GM12878 (cell line): ENCODE data around the gene SIL1. TPM values are rescaled to one million over a fixed set of nuclear protein-coding genes. Genes with fewer than 3 reads are reported as not detected.

Experiments used
- ATAC-seq: fragments of 200-7000 bp; cut with Tn5 transposase; 3 replicates; pipeline ENCODE4 v1.9.1; 2020; ENCODE audit warnings: mild to moderate bottlenecking, moderate library complexity
- BruUV-seq: library from RNA; stranded (reverse); fragments of 400-500 nt; replicated peaks from 2 replicates; lab custom pipeline; 2021; lab: Mats Ljungman, UMichigan
- CTCF ChIA-PET: fragments of 300-600 bp; sonication (Branson Sonifier 250); formaldehyde crosslinking; extraction: SDS; loops from one replicate; lab custom pipeline; 2021; ENCODE audit warnings: inconsistent platforms; lab: Yijun Ruan, JAX
- POLR2A ChIA-PET: fragments of 350-600 bp; formaldehyde crosslinking; extraction: SDS; loops from one replicate; lab custom pipeline; 2021; ENCODE audit warnings: inconsistent platforms; lab: Charles Lee
- RAD21 ChIA-PET: fragments of 300-600 bp; sonication (Branson Sonifier 250); formaldehyde crosslinking; loops from one replicate; lab custom pipeline; 2023; ENCODE audit warnings: antibody characterized with exemption; ENCODE audit not compliant: unreplicated experiment; lab: Charles Lee
- SMC1A ChIA-PET: fragments of 300-600 bp; sonication (Branson Sonifier 250); formaldehyde crosslinking; loops from one replicate; lab custom pipeline; 2023; ENCODE audit not compliant: unreplicated experiment, uncharacterized antibody; lab: Charles Lee
- DNase-seq: peaks from one replicate; pipeline ENCODE4 v3.0.0-alpha.2; 2011; ENCODE audit warnings: low read depth, low spot score
- FAIRE-seq: peaks from 3 replicates; lab custom pipeline; 2011; peaks lifted over from hg19 to GRCh38; lab: Jason Lieb, UNC
- H2AFZ ChIP-seq: 2 replicates; pipeline ENCODE4 v1.6.0; 2011; ENCODE audit warnings: low read depth, low read length, control low read depth; ENCODE audit not compliant: control insufficient read depth
- H3K27ac ChIP-seq: 2 replicates; pipeline ENCODE4 v1.5.1; 2011; ENCODE audit warnings: control low read depth; ENCODE audit not compliant: control insufficient read depth, insufficient read depth
- H3K27me3 ChIP-seq, 2 experiments: replicated peaks in 1 of 2; 2 replicates each; pipeline versions ENCODE4 v1.6.0 to v1.6.1; 2011; ENCODE audit warnings: low read length in 1 of 2; ENCODE audit not compliant: control insufficient read depth in 2 of 2, insufficient read depth in 2 of 2
- H3K36me3 ChIP-seq, 2 experiments: 2 replicates each; pipeline ENCODE4 v1.5.1; 2011; ENCODE audit warnings: low read length in 1 of 2; ENCODE audit not compliant: control insufficient read depth in 2 of 2, insufficient read depth in 2 of 2
- H3K4me1 ChIP-seq: 2 replicates; pipeline ENCODE4 v1.6.1; 2011; ENCODE audit warnings: mild to moderate bottlenecking, low read length, moderate library complexity, mixed read lengths; ENCODE audit not compliant: control insufficient read depth, insufficient read depth
- H3K4me2 ChIP-seq: 2 replicates; pipeline ENCODE4 v1.6.0; 2011; ENCODE audit warnings: control low read depth; ENCODE audit not compliant: control insufficient read depth, insufficient read depth
- H3K4me3 ChIP-seq: fragments of 200-600 bp; sonication (generic); 2 replicates; pipeline ENCODE4 v1.5.1; 2016
- H3K79me2 ChIP-seq: 2 replicates; pipeline ENCODE4 v1.6.0; 2011; ENCODE audit warnings: low read length; ENCODE audit not compliant: control insufficient read depth, insufficient read depth
- H3K9ac ChIP-seq: 2 replicates; pipeline ENCODE4 v1.8.0; 2011; ENCODE audit warnings: low read length, control low read depth, mixed read lengths; ENCODE audit not compliant: control insufficient read depth, insufficient read depth
- H3K9me3 ChIP-seq: replicated peaks from 3 replicates; pipeline ENCODE4 v1.5.1; 2011; ENCODE audit warnings: mild to moderate bottlenecking, low read length; ENCODE audit not compliant: control insufficient read depth, insufficient read depth
- H4K20me1 ChIP-seq: 2 replicates; pipeline ENCODE4 v1.6.0; 2011; ENCODE audit not compliant: control insufficient read depth, insufficient read depth
- BHLHE40 ChIP-seq, 2 experiments: fragments of 450-650 bp in 1 of 2; IDR thresholded peaks; 2 replicates each; pipeline ENCODE4 v1.6.1; 2011 to 2017; ENCODE audit warnings: low read depth in 2 of 2, borderline replicate concordance in 1 of 2, improper control_type of control experiment in 1 of 2, low read length in 1 of 2, mild to moderate bottlenecking in 1 of 2
- CHD1 ChIP-seq: IDR thresholded peaks from 2 replicates; pipeline ENCODE4 v1.6.1; 2012; ENCODE audit warnings: low read depth, low read length, improper control_type of control experiment
- EZH2 ChIP-seq: IDR thresholded peaks from 2 replicates; pipeline ENCODE4 v1.6.1; 2012; ENCODE audit warnings: low read depth, mild to moderate bottlenecking, control low read depth, inconsistent platforms, low read length, borderline replicate concordance; ENCODE audit not compliant: control insufficient read depth
- FOS ChIP-seq: IDR thresholded peaks from 3 replicates; pipeline ENCODE4 v1.6.1; 2011; ENCODE audit warnings: borderline replicate concordance; ENCODE audit not compliant: insufficient read length; ENCODE audit errors: extremely low read depth
- IKZF1 ChIP-seq: fragments of 450-650 bp; conservative IDR thresholded peaks from 2 replicates; pipeline ENCODE4 v1.6.1; 2017; ENCODE audit warnings: antibody characterized with exemption, mild to moderate bottlenecking
- JUNB ChIP-seq: IDR thresholded peaks from 2 replicates; pipeline ENCODE4 v1.6.1; 2016; ENCODE audit warnings: antibody characterized with exemption, mild to moderate bottlenecking
- KAT2A ChIP-seq: conservative IDR thresholded peaks from 2 replicates; pipeline ENCODE4 v1.6.1; 2011; ENCODE audit warnings: low read depth, low read length; ENCODE audit not compliant: control insufficient read depth
- KDM1A ChIP-seq: fragments of 200-600 bp; sonication (generic); IDR thresholded peaks from 2 replicates; pipeline ENCODE4 v1.6.1; 2016; ENCODE audit warnings: borderline replicate concordance
- MEF2A ChIP-seq: IDR thresholded peaks from 2 replicates; pipeline ENCODE4 v1.6.1; 2011; ENCODE audit warnings: low read depth, mild to moderate bottlenecking, low read length, moderate library complexity; ENCODE audit not compliant: insufficient read depth
- MEF2B ChIP-seq: fragments of 450-650 bp; IDR thresholded peaks from 2 replicates; pipeline ENCODE4 v1.6.1; 2018; ENCODE audit warnings: mild to moderate bottlenecking, moderate library complexity; ENCODE audit not compliant: partially characterized antibody, poor library complexity, severe bottlenecking
- MTA3 ChIP-seq: IDR thresholded peaks from 2 replicates; pipeline ENCODE4 v1.6.1; 2012; ENCODE audit warnings: low read length, inconsistent platforms, borderline replicate concordance
- MXI1 ChIP-seq: fragments of 150-350 bp; IDR thresholded peaks from 2 replicates; pipeline ENCODE4 v1.6.1; 2011; ENCODE audit warnings: low read depth, mild to moderate bottlenecking, inconsistent platforms, low read length, improper control_type of control experiment
- NFIC ChIP-seq: IDR thresholded peaks from 2 replicates; pipeline ENCODE4 v1.6.1; 2012; ENCODE audit warnings: low read depth, mild to moderate bottlenecking, inconsistent platforms, low read length, moderate library complexity
- NFYB ChIP-seq: IDR thresholded peaks from 2 replicates; pipeline ENCODE4 v1.6.1; 2011; ENCODE audit warnings: low read depth, mild to moderate bottlenecking, low read length, improper control_type of control experiment, moderate library complexity; ENCODE audit not compliant: insufficient read depth
- NRF1 ChIP-seq: conservative IDR thresholded peaks from 2 replicates; pipeline ENCODE4 v1.6.1; 2011; ENCODE audit warnings: mild to moderate bottlenecking, low read depth, low read length, improper control_type of control experiment
- PAX5 ChIP-seq: IDR thresholded peaks from 2 replicates; pipeline ENCODE4 v1.6.1; 2011; ENCODE audit warnings: low read depth, low read length, borderline replicate concordance
- PAX8 ChIP-seq: fragments of 450-650 bp; IDR thresholded peaks from 2 replicates; pipeline ENCODE4 v1.6.1; 2017; ENCODE audit warnings: mild to moderate bottlenecking, moderate library complexity
- SP1 ChIP-seq: IDR thresholded peaks from one replicate; pipeline ENCODE4 v1.6.1; 2011; ENCODE audit warnings: low read depth, low read length
- SPI1 ChIP-seq: IDR thresholded peaks from 2 replicates; pipeline ENCODE4 v1.6.1; 2011; ENCODE audit warnings: low read depth, mild to moderate bottlenecking, low read length, moderate library complexity, borderline replicate concordance; ENCODE audit not compliant: insufficient read depth
- SRF ChIP-seq, 2 experiments: IDR thresholded peaks; 2 replicates each; pipeline ENCODE4 v1.6.1; 2011; ENCODE audit warnings: low read depth in 2 of 2, low read length in 2 of 2, mild to moderate bottlenecking in 1 of 2, moderate library complexity in 1 of 2
- ZNF207 ChIP-seq: fragments of 450-650 bp; IDR thresholded peaks from 2 replicates; pipeline ENCODE4 v1.6.1; 2014; ENCODE audit warnings: antibody characterized with exemption, mild to moderate bottlenecking, borderline replicate concordance
- ZZZ3 ChIP-seq: IDR thresholded peaks from 2 replicates; pipeline ENCODE4 v1.6.1; 2011; ENCODE audit warnings: low read depth; ENCODE audit not compliant: control insufficient read depth, insufficient read length
- WGBS: methylation state at CpG from one replicate; pipeline ENCODE4 v1.1.6; 2016; ENCODE audit warnings: low lambda C conversion rate; ENCODE audit not compliant: insufficient replicate concordance, insufficient coverage; ENCODE audit errors: missing lambda C conversion rate; 5-methylcytosine and 5-hydroxymethylcytosine counted together
- in situ Hi-C: fragments of 300-500 bp; cut with MboI; formaldehyde crosslinking; loops from 9 replicates; pipeline ENCODE4 v1.14.3; 2018; ENCODE audit warnings: mixed read lengths
- intact Hi-C: fragments of 100-400 bp; cut with micrococcal nuclease; formaldehyde crosslinking; loops from one replicate; pipeline ENCODE4 v1.14.2; 2022; ENCODE audit not compliant: unreplicated experiment
- polyA plus RNA-seq, 11 experiments: library from polyadenylated mRNA; depleted of rRNA in 4 of 11; unstranded in 6 of 11; stranded (reverse) in 5 of 11; fragments of >200 nt; fragmentation: Nextera tagmentation in 4 of 11; fragmentation: Illumina TruSeq in 1 of 11; extraction: Ambion mirVana in 4 of 11; extraction: Trizol in 1 of 11; gene quantifications; 1 replicate in 1 of 11; 2 replicates in 10 of 11; pipeline versions ENCODE4 v1.2.1 to v1.2.3, GENCODE V29; 2011 to 2016; ENCODE audit warnings: inconsistent platforms in 2 of 11, missing spikeins in 2 of 11, low read depth in 1 of 11
- total RNA-seq, 4 experiments: library from RNA; depleted of rRNA in 3 of 4; stranded (reverse); fragments of >200 nt in 3 of 4; fragmentation: Illumina TruSeq in 1 of 4; extraction: Trizol in 1 of 4; gene quantifications; 2 replicates each; pipeline versions ENCODE4 v1.2.1 to v1.2.3, GENCODE V29; 2013 to 2021
- TF ChIP-seq, protein P1 (sequence below): fragments of 450-650 bp; IDR thresholded peaks from 2 replicates; pipeline ENCODE4 v1.6.1; 2016; ENCODE audit warnings: mild to moderate bottlenecking

Gene SIL1
- total and polyA plus RNA-seq, 10 of the 15 experiments (the other 5 are each of a cell fraction or from before 2014, with no cell fraction given), result 4.1 to 49.8 (median 29.4) TPM

DNA sequence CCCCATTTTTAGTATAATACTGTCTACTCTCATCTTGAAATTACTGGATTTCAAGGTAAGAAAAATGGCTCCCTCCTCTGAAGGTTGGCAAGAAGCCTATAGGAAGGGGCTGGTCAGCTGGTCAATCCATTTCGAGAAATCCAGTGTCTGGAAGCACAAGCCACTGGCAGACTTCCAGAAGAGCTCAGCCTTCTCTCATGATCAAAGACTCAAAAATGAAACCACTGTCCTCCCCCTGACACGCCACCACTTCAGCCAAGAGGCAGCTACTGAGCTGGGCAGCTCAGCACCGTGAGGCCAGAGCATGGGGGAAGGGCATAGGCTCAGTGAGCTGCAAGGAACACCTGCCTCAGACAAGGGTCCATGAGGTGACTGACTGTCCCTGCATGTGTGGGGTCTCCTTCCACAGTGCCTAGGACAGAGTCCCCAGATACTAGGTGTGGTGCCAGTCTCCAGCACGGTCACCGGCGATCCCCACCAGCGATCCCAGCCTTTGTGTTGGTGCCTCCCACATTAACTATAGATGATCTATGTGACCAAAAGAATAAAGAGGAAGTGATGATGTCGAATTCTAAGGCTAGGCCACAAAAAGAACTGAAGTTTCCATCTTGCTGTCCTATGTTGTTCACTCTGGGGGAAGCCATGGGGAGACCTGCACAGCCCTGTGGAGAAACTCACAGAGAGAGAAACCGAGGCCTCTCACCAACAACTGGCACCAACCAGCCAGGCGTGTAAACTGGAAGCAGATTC lies 222.9 kb downstream of the SIL1 start:
- WGBS, result 85% methylated on average over 10 of the region's 10 CpGs
- POLR2A ChIA-PET, result interaction anchor here (0.6 kb wide), 1 partner anchor 217 kb away, joined by 3 read pairs; no protein-coding TSS in a partner anchor

More for the DNA sequence above, 222.9 kb downstream of the SIL1 start:
- intact Hi-C loops, result no loop called here
- ChIA-PET CTCF (interaction anchor here (0.7 kb wide), 1 partner anchor 9 kb away, joined by 3 read pairs; no protein-coding TSS in a partner anchor), RAD21 (interaction anchor here (0.9 to 1.0 kb wide), 2 partner anchors 19 to 287 kb away, joined by 3 read pairs; no protein-coding TSS in a partner anchor), SMC1A (interaction anchor here (1.2 to 2.7 kb wide), 5 partner anchors 8 to 184 kb away, joined by 3 to 12 read pairs (median 6); no protein-coding TSS in a partner anchor)
- no peak for DNase-seq
- Histone ChIP-seq H4K20me1 (no peaks in the 10 kb centered on the region), H3K36me3 (no peaks in the 10 kb centered on the region), H2AFZ (no peak overlapping the region), H3K79me2 (no peaks in the 10 kb centered on the region), H3K4me3 (no peak overlapping the region), H3K9ac (no peak overlapping the region), H3K27me3 (no peaks in the 10 kb centered on the region), H3K4me2 (no peak overlapping the region), H3K9me3 (no peaks in the 10 kb centered on the region), H3K27ac (no peak overlapping the region), H3K4me1 (peaks cover 8% of the 10 kb centered on the region)
- BruUV-seq, result no TSS peak
- FAIRE-seq, result no peak
- in situ Hi-C loops, result no loop called here
- peak; percentile 65 for ATAC-seq
- TF ChIP-seq MEF2A (no peak), IKZF1 (0 out of 2 replicates have a peak, but pooled peaks have one; percentile 16), FOS (no peak), PAX5 (no peak), ZZZ3 (no peak), SRF (IDR thresholded peaks at IDR 0.05; ENCODE audit: low read depth in 2 of 2, low read length in 2 of 2) (no peak), NFYB (no peak), SPI1 (peak; percentile 92), ZNF207 (no peak), KDM1A (no peak), KAT2A (no peak), NFIC (no peak), MEF2B (no peak), MXI1 (no peak), JUNB (no peak), MTA3 (no peak), EZH2 (no peak), NRF1 (no peak), SP1 (no peak), BHLHE40 (IDR thresholded peaks at IDR 0.05; ENCODE audit: borderline replicate concordance in 1 of 2, low read depth in 2 of 2, low read length in 1 of 2) (no peak), CHD1 (no peak), PAX8 (no peak)
- TF ChIP-seq, protein P1, sequence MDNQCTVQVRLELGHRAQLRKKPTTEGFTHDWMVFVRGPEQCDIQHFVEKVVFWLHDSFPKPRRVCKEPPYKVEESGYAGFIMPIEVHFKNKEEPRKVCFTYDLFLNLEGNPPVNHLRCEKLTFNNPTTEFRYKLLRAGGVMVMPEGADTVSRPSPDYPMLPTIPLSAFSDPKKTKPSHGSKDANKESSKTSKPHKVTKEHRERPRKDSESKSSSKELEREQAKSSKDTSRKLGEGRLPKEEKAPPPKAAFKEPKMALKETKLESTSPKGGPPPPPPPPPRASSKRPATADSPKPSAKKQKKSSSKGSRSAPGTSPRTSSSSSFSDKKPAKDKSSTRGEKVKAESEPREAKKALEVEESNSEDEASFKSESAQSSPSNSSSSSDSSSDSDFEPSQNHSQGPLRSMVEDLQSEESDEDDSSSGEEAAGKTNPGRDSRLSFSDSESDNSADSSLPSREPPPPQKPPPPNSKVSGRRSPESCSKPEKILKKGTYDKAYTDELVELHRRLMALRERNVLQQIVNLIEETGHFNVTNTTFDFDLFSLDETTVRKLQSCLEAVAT, result peak; percentile 38; the same call in 1 of the 2 replicates
